H9 (cell line): ENCODE results near the gene PRKAR2B. TPM values are rescaled to one million over a fixed set of nuclear protein-coding genes. Genes with fewer than 3 reads are reported as not detected.

Experiments
- DNase-seq: peaks from one replicate; pipeline ENCODE4 v3.0.0-alpha.2; 2017
- H2AFZ ChIP-seq: one replicate; pipeline ENCODE4 v1.6.1; 2013; ENCODE audit warnings: mild to moderate bottlenecking, low read length, control low read depth, moderate library complexity
- H2AK5ac ChIP-seq: 2 replicates; pipeline ENCODE4 v1.6.1; 2013; ENCODE audit warnings: low read length, control low read depth, mixed read lengths; ENCODE audit not compliant: insufficient read length
- H2BK120ac ChIP-seq: one replicate; pipeline ENCODE4 v1.6.1; 2013; ENCODE audit warnings: low read depth, mild to moderate bottlenecking, low read length, control low read depth, inconsistent platforms; ENCODE audit not compliant: poor library complexity, severe bottlenecking
- H2BK12ac ChIP-seq: 2 replicates; pipeline ENCODE4 v1.6.1; 2013; ENCODE audit warnings: low read length, control low read depth, mixed read lengths, low read depth; ENCODE audit not compliant: insufficient read length
- H2BK15ac ChIP-seq: 2 replicates; pipeline ENCODE4 v1.6.1; 2013; ENCODE audit warnings: low read depth, low read length, control low read depth
- H2BK20ac ChIP-seq: one replicate; pipeline ENCODE4 v1.6.1; 2013; ENCODE audit warnings: low read depth, mild to moderate bottlenecking, low read length, control low read depth, inconsistent platforms; ENCODE audit not compliant: poor library complexity, severe bottlenecking
- H2BK5ac ChIP-seq: 2 replicates; pipeline ENCODE4 v1.6.1; 2013; ENCODE audit warnings: low read length, control low read depth, mixed read lengths; ENCODE audit not compliant: insufficient read length
- H3K14ac ChIP-seq: 2 replicates; pipeline ENCODE4 v1.6.1; 2013; ENCODE audit warnings: low read length, control low read depth; ENCODE audit not compliant: insufficient read depth
- H3K18ac ChIP-seq: 2 replicates; pipeline ENCODE4 v1.6.1; 2013; ENCODE audit warnings: low read depth, mild to moderate bottlenecking, mixed read lengths, low read length, control low read depth; ENCODE audit not compliant: insufficient read length
- H3K23ac ChIP-seq: 2 replicates; pipeline ENCODE4 v1.6.1; 2013; ENCODE audit warnings: low read length, control low read depth, mixed read lengths, low read depth; ENCODE audit not compliant: insufficient read length
- H3K23me2 ChIP-seq: 2 replicates; pipeline ENCODE4 v1.6.1; 2013; ENCODE audit warnings: low read depth, mild to moderate bottlenecking, mixed read lengths, low read length, control low read depth; ENCODE audit not compliant: insufficient read length, poor library complexity, severe bottlenecking
- H3K27ac ChIP-seq: 2 replicates; pipeline ENCODE4 v1.5.1; 2013; ENCODE audit warnings: low read length, control low read depth, mixed read lengths, low read depth; ENCODE audit not compliant: insufficient read length
- H3K27me3 ChIP-seq: 2 replicates; pipeline ENCODE4 v1.6.1; 2013; ENCODE audit warnings: low read length, control low read depth, inconsistent platforms; ENCODE audit not compliant: insufficient read depth
- H3K4ac ChIP-seq: 2 replicates; pipeline ENCODE4 v1.6.1; 2013; ENCODE audit warnings: low read depth, mild to moderate bottlenecking, control low read depth, inconsistent platforms, low read length, moderate library complexity
- H3K4me1 ChIP-seq: 2 replicates; pipeline ENCODE4 v1.6.1; 2013; ENCODE audit warnings: low read length, control low read depth, inconsistent platforms; ENCODE audit not compliant: insufficient read depth
- H3K4me2 ChIP-seq: 2 replicates; pipeline ENCODE4 v1.6.1; 2013; ENCODE audit warnings: low read length, control low read depth, mixed read lengths; ENCODE audit not compliant: insufficient read length, insufficient read depth
- H3K56ac ChIP-seq: 2 replicates; pipeline ENCODE4 v1.6.1; 2013; ENCODE audit warnings: low read depth, mild to moderate bottlenecking, mixed read lengths, low read length, control low read depth; ENCODE audit not compliant: insufficient read length
- H3K79me1 ChIP-seq: 2 replicates; pipeline ENCODE4 v1.6.1; 2013; ENCODE audit warnings: low read depth, mild to moderate bottlenecking, moderate library complexity, low read length, control low read depth, inconsistent platforms; ENCODE audit not compliant: insufficient read depth, poor library complexity, severe bottlenecking
- H3K79me2 ChIP-seq: 2 replicates; pipeline ENCODE4 v1.6.1; 2013; ENCODE audit warnings: low read length, control low read depth, inconsistent platforms; ENCODE audit not compliant: insufficient read depth
- H3K9ac ChIP-seq: 2 replicates; pipeline ENCODE4 v1.6.1; 2013; ENCODE audit warnings: low read length, control low read depth, mixed read lengths; ENCODE audit not compliant: insufficient read length; ENCODE audit errors: extremely low read depth
- H3K9me3 ChIP-seq: one replicate; pipeline ENCODE4 v1.6.1; 2013; ENCODE audit warnings: low read depth, low read length, inconsistent platforms; ENCODE audit not compliant: control insufficient read depth
- H3T11ph ChIP-seq: one replicate; pipeline ENCODE4 v1.6.1; 2013; ENCODE audit warnings: mild to moderate bottlenecking, low read length, control low read depth, inconsistent platforms
- H4K20me1 ChIP-seq: one replicate; pipeline ENCODE4 v1.6.1; 2013; ENCODE audit not compliant: control insufficient read depth, insufficient read length, insufficient read depth
- H4K5ac ChIP-seq: 2 replicates; pipeline ENCODE4 v1.6.1; 2013; ENCODE audit warnings: low read depth, mild to moderate bottlenecking, mixed read lengths, low read length, control low read depth; ENCODE audit not compliant: insufficient read length
- H4K8ac ChIP-seq: replicated peaks from 2 replicates; pipeline ENCODE4 v1.6.1; 2013; ENCODE audit warnings: low read length, control low read depth, mixed read lengths, low read depth; ENCODE audit not compliant: insufficient read length
- H4K91ac ChIP-seq: 2 replicates; pipeline ENCODE4 v1.6.1; 2013; ENCODE audit warnings: low read depth, mild to moderate bottlenecking, moderate library complexity, mixed read lengths, low read length, control low read depth; ENCODE audit not compliant: insufficient read length
- H3K27ac Mint-ChIP-seq, 3 experiments: 2 replicates in 2 of 3; 3 replicates in 1 of 3; pipeline ENCODE4 v1.8.0; 2020 to 2021; ENCODE audit warnings: mixed read lengths in 3 of 3, mild to moderate bottlenecking in 1 of 3, moderate library complexity in 1 of 3
- H3K27me3 Mint-ChIP-seq: 2 replicates; pipeline ENCODE4 v1.8.0; 2021; ENCODE audit warnings: low read depth, mild to moderate bottlenecking, moderate library complexity, mixed read lengths
- H3K36me3 Mint-ChIP-seq, 3 experiments: 2 replicates in 2 of 3; 3 replicates in 1 of 3; pipeline ENCODE4 v1.8.0; 2020 to 2021; ENCODE audit warnings: low read depth in 3 of 3, mixed read lengths in 3 of 3; ENCODE audit not compliant: insufficient read depth in 1 of 3
- H3K4me1 Mint-ChIP-seq, 2 experiments: 2 replicates each; pipeline ENCODE4 v1.8.0; 2020; ENCODE audit warnings: mixed read lengths in 2 of 2
- H3K4me3 Mint-ChIP-seq, 2 experiments: 2 replicates in 1 of 2; 3 replicates in 1 of 2; pipeline ENCODE4 v1.8.0; 2020 to 2021; ENCODE audit warnings: mild to moderate bottlenecking in 2 of 2, mixed read lengths in 2 of 2, moderate library complexity in 1 of 2
- H3K9me3 Mint-ChIP-seq, 2 experiments: 2 replicates in 1 of 2; 3 replicates in 1 of 2; pipeline ENCODE4 v1.8.0; 2020; ENCODE audit warnings: mild to moderate bottlenecking in 2 of 2, mixed read lengths in 2 of 2, moderate library complexity in 1 of 2
- CTCF ChIP-seq: fragments of 200-600 bp; sonication (generic); conservative IDR thresholded peaks from 3 replicates; pipeline ENCODE4 v1.8.0; 2021; ENCODE audit warnings: antibody characterized with exemption, mild to moderate bottlenecking
- total RNA-seq: library from RNA; stranded (reverse); gene quantifications from 2 replicates; pipeline ENCODE4 v1.2.1, GENCODE V29; 2021

Gene PRKAR2B
- total RNA-seq, 1 experiment from 2014 or later = 16.6 TPM

- H3K4me1 Mint-ChIP-seq = no peaks in the 10 kb centered on the region
- no peak overlapping the region for H3K4me3 Mint-ChIP-seq
- Histone ChIP-seq H3K9me3 (no peaks in the 10 kb centered on the region), H4K5ac (no peak overlapping the region), H3K14ac (no peak overlapping the region), H3T11ph (no peak overlapping the region), H2BK120ac (no peak overlapping the region), H4K20me1 (no peaks in the 10 kb centered on the region), H3K4me1 (no peaks in the 10 kb centered on the region), H3K4me2 (no peak overlapping the region), H3K23me2 (no peaks in the 10 kb centered on the region), H2AFZ (no peak overlapping the region), H3K56ac (no peak overlapping the region), H2AK5ac (no peak overlapping the region), H2BK20ac (no peak overlapping the region), H2BK5ac (no peak overlapping the region), H3K27ac (no peak overlapping the region), H3K79me1 (no peaks in the 10 kb centered on the region), H3K79me2 (no peaks in the 10 kb centered on the region), H4K91ac (no peak overlapping the region), H3K4ac (no peak overlapping the region), H3K23ac (no peak overlapping the region), H2BK15ac (no peak overlapping the region), H4K8ac (no peak overlapping the region), H3K27me3 (no peaks in the 10 kb centered on the region), H3K18ac (no peak overlapping the region), H3K9ac (no peak overlapping the region), H2BK12ac (no peak overlapping the region)
- DNase-seq = no peak
- H3K27me3 Mint-ChIP-seq = no peaks in the 10 kb centered on the region
- H3K9me3 Mint-ChIP-seq = peaks cover 5 to 9% of the 10 kb centered on the region in 2 experiments; a peak in 3 of 5 replicates
- TF ChIP-seq CTCF = no peak
- no peak overlapping the region for H3K27ac Mint-ChIP-seq
- H3K36me3 Mint-ChIP-seq = peaks cover 0 to 5% (median 0%) of the 10 kb centered on the region in 3 experiments; a peak in 2 of 7 replicates
Observed at GRCh38 chr7:107035446-107035845, 9.1 kb upstream of the PRKAR2B start.
